ENCODE results near the gene LRRC8D. TPM values are rescaled to one million over a fixed set of nuclear protein-coding genes. Genes with fewer than 3 reads are reported as not detected.

Gene LRRC8D
- total RNA-seq, 1 experiment from 2014 or later: 15.0 TPM

DNA sequence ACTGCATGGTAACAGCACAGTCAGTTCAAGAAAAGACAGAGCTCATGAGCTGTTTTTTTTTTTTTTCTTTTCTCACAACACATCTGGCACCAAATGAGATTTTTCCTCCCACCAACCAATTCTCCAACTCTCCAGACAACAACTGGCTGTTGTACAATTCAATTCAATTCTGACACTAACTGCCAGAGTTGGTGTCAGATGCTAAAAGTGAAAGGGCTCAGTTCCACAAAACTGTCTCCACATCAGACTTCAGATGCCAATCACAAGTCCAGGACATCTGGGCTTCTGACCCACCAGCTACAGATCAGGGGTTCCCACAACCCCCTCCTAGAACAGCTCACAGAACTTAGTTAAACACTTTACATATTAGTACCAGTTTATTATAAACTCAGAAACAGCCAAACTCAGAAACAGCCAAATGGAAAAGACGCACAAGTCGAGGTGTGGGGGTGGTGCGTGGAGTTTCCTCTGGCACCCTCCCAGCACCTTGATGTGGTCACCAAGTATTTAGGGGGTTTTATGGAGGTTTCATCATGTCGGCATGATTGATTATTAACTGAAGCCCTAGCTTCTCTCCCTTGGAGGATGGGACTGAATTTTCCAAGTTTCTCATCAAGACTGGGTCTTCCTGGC is 39.2 kb upstream of the LRRC8D start:
- Histone ChIP-seq H3K27ac (ENCODE audit: low read depth, low read length) (no peak overlapping the region), H3K27me3 (ENCODE audit: insufficient read depth, low read length) (no peaks in the 10 kb centered on the region), H3K4me2 (ENCODE audit: low read length) (no peak overlapping the region), H3K79me2 (ENCODE audit: insufficient read depth, low read length) (no peaks in the 10 kb centered on the region), H3K4me3 (replicated peaks in 1 of 2; ENCODE audit: low read depth in 1 of 2, low read length in 2 of 2) (no peak overlapping the region), H3K9me2 (ENCODE audit: insufficient read depth) (no peaks in the 10 kb centered on the region), H3K4me1 (ENCODE audit: control insufficient read depth in 1 of 2, insufficient read depth in 2 of 2, low read length in 2 of 2) (no peaks in the 10 kb centered on the region; a peak in 1 of 4 replicates), H3K9ac (ENCODE audit: low read length) (no peak overlapping the region), H3K9me3 (ENCODE audit: control insufficient read depth in 1 of 2, insufficient read depth in 1 of 2, low read depth in 1 of 2, low read length in 2 of 2) (no peaks in the 10 kb centered on the region), H3K36me3 (ENCODE audit: control insufficient read depth in 1 of 2, insufficient read depth in 2 of 2, low read length in 2 of 2) (no peaks in the 10 kb centered on the region), H2AFZ (ENCODE audit: low read depth, low read length, poor library complexity, severe bottlenecking) (no peak overlapping the region), H4K20me1 (ENCODE audit: insufficient read depth) (no peaks in the 10 kb centered on the region)
- no TSS peak for BruUV-seq (replicated peaks)
- ChIA-PET CTCF (interaction anchor here (0.8 to 1.4 kb wide), 4 partner anchors 15 to 205 kb away, joined by 3 to 4 read pairs (median 4); no protein-coding TSS in a partner anchor), POLR2A (no interaction called here), RAD21 (ENCODE audit: low non-redundant PET in 1 of 2, low total read pairs in 2 of 2, uncharacterized antibody in 2 of 2, unreplicated experiment in 2 of 2) (interaction anchor here in 1 of 2 experiments (0.7 kb wide), 1 partner anchor 330 kb away, joined by 3 read pairs; no protein-coding TSS in a partner anchor)
- intact Hi-C loops (cut with micrococcal nuclease): loop anchor here (5.0 kb wide), 1 partner anchor 331 kb away; no protein-coding TSS in a partner anchor
- no peak for ATAC-seq
- no peak for DNase-seq (ENCODE audit: low read depth, low spot score)
- TF ChIP-seq EZH2phosphoT487 (IDR thresholded peaks at IDR 0.05; ENCODE audit: borderline replicate concordance): no peak

- Histone ChIP-seq H2AFZ (ENCODE audit: low read depth, low read length, poor library complexity, severe bottlenecking) (no peak overlapping the region), H3K27me3 (ENCODE audit: insufficient read depth, low read length) (no peaks in the 10 kb centered on the region), H3K4me3 (replicated peaks in 1 of 2; ENCODE audit: low read depth in 1 of 2, low read length in 2 of 2) (no peak overlapping the region), H4K20me1 (ENCODE audit: insufficient read depth) (no peaks in the 10 kb centered on the region), H3K9me2 (ENCODE audit: insufficient read depth) (no peaks in the 10 kb centered on the region), H3K27ac (ENCODE audit: low read depth, low read length) (no peak overlapping the region), H3K4me1 (ENCODE audit: control insufficient read depth in 1 of 2, insufficient read depth in 2 of 2, low read length in 2 of 2) (no peaks in the 10 kb centered on the region), H3K4me2 (ENCODE audit: low read length) (no peak overlapping the region), H3K79me2 (ENCODE audit: insufficient read depth, low read length) (no peaks in the 10 kb centered on the region), H3K36me3 (ENCODE audit: control insufficient read depth in 1 of 2, insufficient read depth in 2 of 2, low read length in 2 of 2) (no peaks in the 10 kb centered on the region), H3K9ac (ENCODE audit: low read length) (no peak overlapping the region), H3K9me3 (ENCODE audit: control insufficient read depth in 1 of 2, insufficient read depth in 1 of 2, low read depth in 1 of 2, low read length in 2 of 2) (no peaks in the 10 kb centered on the region)
- ATAC-seq (no peak), DNase-seq (ENCODE audit: low read depth, low spot score) (no peak)
- BruUV-seq (replicated peaks): no TSS peak
- RAD21 ChIA-PET (ENCODE audit: low non-redundant PET in 1 of 2, low total read pairs in 2 of 2, uncharacterized antibody in 2 of 2, unreplicated experiment in 2 of 2): no interaction called here
- POLR2A ChIA-PET: no interaction called here
- intact Hi-C loops (cut with micrococcal nuclease): no loop called here
- CTCF ChIA-PET: no interaction called here
- TF ChIP-seq, protein P1, sequence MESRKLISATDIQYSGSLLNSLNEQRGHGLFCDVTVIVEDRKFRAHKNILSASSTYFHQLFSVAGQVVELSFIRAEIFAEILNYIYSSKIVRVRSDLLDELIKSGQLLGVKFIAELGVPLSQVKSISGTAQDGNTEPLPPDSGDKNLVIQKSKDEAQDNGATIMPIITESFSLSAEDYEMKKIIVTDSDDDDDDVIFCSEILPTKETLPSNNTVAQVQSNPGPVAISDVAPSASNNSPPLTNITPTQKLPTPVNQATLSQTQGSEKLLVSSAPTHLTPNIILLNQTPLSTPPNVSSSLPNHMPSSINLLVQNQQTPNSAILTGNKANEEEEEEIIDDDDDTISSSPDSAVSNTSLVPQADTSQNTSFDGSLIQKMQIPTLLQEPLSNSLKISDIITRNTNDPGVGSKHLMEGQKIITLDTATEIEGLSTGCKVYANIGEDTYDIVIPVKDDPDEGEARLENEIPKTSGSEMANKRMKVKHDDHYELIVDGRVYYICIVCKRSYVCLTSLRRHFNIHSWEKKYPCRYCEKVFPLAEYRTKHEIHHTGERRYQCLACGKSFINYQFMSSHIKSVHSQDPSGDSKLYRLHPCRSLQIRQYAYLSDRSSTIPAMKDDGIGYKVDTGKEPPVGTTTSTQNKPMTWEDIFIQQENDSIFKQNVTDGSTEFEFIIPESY (IDR thresholded peaks at IDR 0.05; ENCODE audit: extremely low read depth, insufficient replicate concordance, low read length): no peak
- TF ChIP-seq SP1 (IDR thresholded peaks at IDR 0.05; ENCODE audit: low read depth) (no peak), POLR2A (IDR thresholded peaks at IDR 0.05; ENCODE audit: borderline replicate concordance, extremely low read depth, insufficient read depth, insufficient read length) (no peak), ZNF274 (IDR thresholded peaks at IDR 0.05; ENCODE audit: low read depth, low read length) (no peak), ZFX (IDR thresholded peaks at IDR 0.05) (no peak), CBX3 (IDR thresholded peaks at IDR 0.05; ENCODE audit: low read depth) (no peak), EZH2phosphoT487 (IDR thresholded peaks at IDR 0.05; ENCODE audit: borderline replicate concordance) (no peak), CEBPB (IDR thresholded peaks at IDR 0.05; ENCODE audit: low read depth) (no peak), REST (IDR thresholded peaks at IDR 0.05; ENCODE audit: low read depth) (no peak), EGR1 (IDR thresholded peaks at IDR 0.05; ENCODE audit: low read depth) (no peak)
- TF ChIP-seq, protein P2, sequence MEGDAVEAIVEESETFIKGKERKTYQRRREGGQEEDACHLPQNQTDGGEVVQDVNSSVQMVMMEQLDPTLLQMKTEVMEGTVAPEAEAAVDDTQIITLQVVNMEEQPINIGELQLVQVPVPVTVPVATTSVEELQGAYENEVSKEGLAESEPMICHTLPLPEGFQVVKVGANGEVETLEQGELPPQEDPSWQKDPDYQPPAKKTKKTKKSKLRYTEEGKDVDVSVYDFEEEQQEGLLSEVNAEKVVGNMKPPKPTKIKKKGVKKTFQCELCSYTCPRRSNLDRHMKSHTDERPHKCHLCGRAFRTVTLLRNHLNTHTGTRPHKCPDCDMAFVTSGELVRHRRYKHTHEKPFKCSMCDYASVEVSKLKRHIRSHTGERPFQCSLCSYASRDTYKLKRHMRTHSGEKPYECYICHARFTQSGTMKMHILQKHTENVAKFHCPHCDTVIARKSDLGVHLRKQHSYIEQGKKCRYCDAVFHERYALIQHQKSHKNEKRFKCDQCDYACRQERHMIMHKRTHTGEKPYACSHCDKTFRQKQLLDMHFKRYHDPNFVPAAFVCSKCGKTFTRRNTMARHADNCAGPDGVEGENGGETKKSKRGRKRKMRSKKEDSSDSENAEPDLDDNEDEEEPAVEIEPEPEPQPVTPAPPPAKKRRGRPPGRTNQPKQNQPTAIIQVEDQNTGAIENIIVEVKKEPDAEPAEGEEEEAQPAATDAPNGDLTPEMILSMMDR (IDR thresholded peaks at IDR 0.05 in 2 of 3, conservative IDR thresholded peaks at IDR 0.05 in 1 of 3; ENCODE audit: borderline replicate concordance in 1 of 3, insufficient read depth in 1 of 3, low read depth in 2 of 3, low read length in 2 of 3): no peak
Measured at GRCh38 chr1:89786628-89787214, 34.1 kb upstream of the LRRC8D start.

Data from HCT116 (cell line).